KMS-11 (cell line): ENCODE data around the gene AAK1.

ENCODE experiments used
- H2AFZ ChIP-seq: fragments of 200-600 bp; sonication (generic); 2 replicates; pipeline ENCODE4 v1.6.1; 2016; ENCODE audit warnings: antibody characterized with exemption, mixed run types, low read depth
- H3K27ac ChIP-seq: fragments of 200-600 bp; sonication (generic); 2 replicates; pipeline ENCODE4 v1.6.1; 2016; ENCODE audit warnings: mild to moderate bottlenecking, mixed run types
- H3K27me3 ChIP-seq: fragments of 200-600 bp; sonication (generic); 2 replicates; pipeline ENCODE4 v1.6.1; 2017; ENCODE audit warnings: mild to moderate bottlenecking, low read depth, mixed run types, moderate library complexity; ENCODE audit not compliant: insufficient read depth
- H3K36me3 ChIP-seq: fragments of 200-600 bp; sonication (generic); 2 replicates; pipeline ENCODE4 v1.6.1; 2017; ENCODE audit warnings: mild to moderate bottlenecking, mixed run types; ENCODE audit not compliant: insufficient read depth
- H3K4me1 ChIP-seq: fragments of 200-600 bp; sonication (generic); 2 replicates; pipeline ENCODE4 v1.6.1; 2016; ENCODE audit warnings: mild to moderate bottlenecking, low read depth, mixed run types; ENCODE audit not compliant: poor library complexity, severe bottlenecking
- H3K4me2 ChIP-seq: fragments of 200-600 bp; sonication (generic); 2 replicates; pipeline ENCODE4 v1.7.0; 2016; ENCODE audit warnings: mild to moderate bottlenecking, mixed run types
- H3K4me3 ChIP-seq: fragments of 200-600 bp; sonication (generic); IDR thresholded peaks from 2 replicates; pipeline ENCODE4 v1.6.1; 2017; ENCODE audit warnings: low read depth, low read length, mixed read lengths; ENCODE audit not compliant: insufficient read depth
- H3K79me2 ChIP-seq: fragments of 200-600 bp; sonication (generic); 2 replicates; pipeline ENCODE4 v1.6.1; 2016; ENCODE audit warnings: low read depth, mixed run types; ENCODE audit not compliant: insufficient read depth
- H3K9ac ChIP-seq: fragments of 200-600 bp; sonication (generic); 2 replicates; pipeline ENCODE4 v1.6.1; 2016; ENCODE audit warnings: mild to moderate bottlenecking, mixed run types
- H4K20me1 ChIP-seq: fragments of 200-600 bp; sonication (generic); 2 replicates; pipeline ENCODE4 v1.6.1; 2016; ENCODE audit warnings: mild to moderate bottlenecking, mixed run types; ENCODE audit not compliant: insufficient read depth
- CTCF ChIP-seq: fragments of 200-600 bp; sonication (generic); conservative IDR thresholded peaks from 2 replicates; pipeline ENCODE4 v1.6.1; 2017; ENCODE audit warnings: low read depth, mild to moderate bottlenecking, antibody characterized with exemption, low read length, moderate library complexity, mixed read lengths

AAK1 gene

GRCh38 chr2:69635432-69635831, 8.1 kb downstream of the AAK1 start:
- Histone ChIP-seq H3K27ac (no peak overlapping the region), H3K79me2 (peaks cover 69% of the 10 kb centered on the region; the same call in 1 of the 2 replicates), H3K9ac (no peak overlapping the region), H2AFZ (no peak overlapping the region), H3K4me3 (no peak overlapping the region), H3K36me3 (no peaks in the 10 kb centered on the region), H4K20me1 (no peaks in the 10 kb centered on the region), H3K4me1 (peaks cover 42% of the 10 kb centered on the region), H3K4me2 (no peak overlapping the region), H3K27me3 (no peaks in the 10 kb centered on the region)
- no peak for TF ChIP-seq CTCF

GRCh38 chr2:69634196-69634821, 9.2 kb downstream of the AAK1 start:
- Histone ChIP-seq H3K27ac (no peak overlapping the region), H3K4me3 (no peak overlapping the region), H3K27me3 (no peaks in the 10 kb centered on the region), H3K4me1 (peaks cover 41% of the 10 kb centered on the region), H3K36me3 (no peaks in the 10 kb centered on the region), H3K4me2 (no peak overlapping the region), H3K9ac (no peak overlapping the region), H3K79me2 (peaks cover 69% of the 10 kb centered on the region; the same call in 1 of the 2 replicates), H4K20me1 (no peaks in the 10 kb centered on the region), H2AFZ (no peak overlapping the region)
- no peak for TF ChIP-seq CTCF

GRCh38 chr2:69631402-69631801, 12.1 kb downstream of the AAK1 start:
- Histone ChIP-seq H2AFZ (no peak overlapping the region), H3K36me3 (no peaks in the 10 kb centered on the region), H3K4me2 (no peak overlapping the region), H3K4me1 (peaks cover 56% of the 10 kb centered on the region), H3K9ac (no peak overlapping the region), H3K4me3 (no peak overlapping the region), H3K27ac (no peak overlapping the region), H3K27me3 (no peaks in the 10 kb centered on the region), H4K20me1 (0 out of 2 replicates have a peak, but pooled peaks cover 5% of the 10 kb centered on the region), H3K79me2 (peaks cover 63% of the 10 kb centered on the region; the same call in 1 of the 2 replicates)
- TF ChIP-seq CTCF, result no peak

- Histone ChIP-seq H2AFZ (no peak overlapping the region), H3K4me2 (no peak overlapping the region; the same call in 1 of the 2 replicates), H3K27me3 (no peaks in the 10 kb centered on the region), H4K20me1 (0 out of 2 replicates have a peak, but pooled peaks cover 5% of the 10 kb centered on the region), H3K79me2 (peaks cover 62% of the 10 kb centered on the region; the same call in 1 of the 2 replicates), H3K27ac (no peak overlapping the region), H3K9ac (no peak overlapping the region), H3K4me1 (peaks cover 49% of the 10 kb centered on the region), H3K4me3 (no peak overlapping the region), H3K36me3 (no peaks in the 10 kb centered on the region)
- no peak for TF ChIP-seq CTCF
Measured at GRCh38 chr2:69629921-69630608, 13.5 kb downstream of the AAK1 start.
